Mesodermal cell (in vitro differentiated cells): ENCODE results near the gene GLCE.
"Not testable (repeated sequence)": the region's sequence is repeated elsewhere in the genome, so short reads cannot be mapped to it uniquely, and the experiment has no call there.

Source experiments
- H3K27ac ChIP-seq: 2 replicates; pipeline ENCODE4 v1.7.0; 2013; ENCODE audit warnings: mild to moderate bottlenecking, low read depth, low read length, moderate library complexity; ENCODE audit not compliant: severe bottlenecking
- H3K36me3 ChIP-seq: 2 replicates; pipeline ENCODE4 v1.7.1; 2013; ENCODE audit warnings: mild to moderate bottlenecking, low read length, moderate library complexity; ENCODE audit not compliant: control insufficient read depth, insufficient read depth
- H3K4me1 ChIP-seq: one replicate; pipeline ENCODE4 v1.7.1; 2013; ENCODE audit warnings: mild to moderate bottlenecking, low read length; ENCODE audit not compliant: insufficient read depth, control insufficient read depth, poor library complexity, severe bottlenecking
- H3K4me3 ChIP-seq: 2 replicates; pipeline ENCODE4 v1.7.0; 2013; ENCODE audit warnings: low read length, control low read depth, mild to moderate bottlenecking; ENCODE audit not compliant: insufficient read depth, poor library complexity, severe bottlenecking; ENCODE audit errors: extremely low read depth
- H3K9me3 ChIP-seq: 2 replicates; pipeline ENCODE4 v1.7.1; 2013; ENCODE audit warnings: mild to moderate bottlenecking, low read length, moderate library complexity; ENCODE audit not compliant: control insufficient read depth
- WGBS, 2 experiments: methylation state at CpG; one replicate each; pipeline ENCODE4 v1.1.5; 2013; ENCODE audit warnings: missing lambda C conversion rate in 2 of 2; ENCODE audit not compliant: insufficient coverage in 2 of 2; 5-methylcytosine and 5-hydroxymethylcytosine counted together

Gene GLCE

DNA sequence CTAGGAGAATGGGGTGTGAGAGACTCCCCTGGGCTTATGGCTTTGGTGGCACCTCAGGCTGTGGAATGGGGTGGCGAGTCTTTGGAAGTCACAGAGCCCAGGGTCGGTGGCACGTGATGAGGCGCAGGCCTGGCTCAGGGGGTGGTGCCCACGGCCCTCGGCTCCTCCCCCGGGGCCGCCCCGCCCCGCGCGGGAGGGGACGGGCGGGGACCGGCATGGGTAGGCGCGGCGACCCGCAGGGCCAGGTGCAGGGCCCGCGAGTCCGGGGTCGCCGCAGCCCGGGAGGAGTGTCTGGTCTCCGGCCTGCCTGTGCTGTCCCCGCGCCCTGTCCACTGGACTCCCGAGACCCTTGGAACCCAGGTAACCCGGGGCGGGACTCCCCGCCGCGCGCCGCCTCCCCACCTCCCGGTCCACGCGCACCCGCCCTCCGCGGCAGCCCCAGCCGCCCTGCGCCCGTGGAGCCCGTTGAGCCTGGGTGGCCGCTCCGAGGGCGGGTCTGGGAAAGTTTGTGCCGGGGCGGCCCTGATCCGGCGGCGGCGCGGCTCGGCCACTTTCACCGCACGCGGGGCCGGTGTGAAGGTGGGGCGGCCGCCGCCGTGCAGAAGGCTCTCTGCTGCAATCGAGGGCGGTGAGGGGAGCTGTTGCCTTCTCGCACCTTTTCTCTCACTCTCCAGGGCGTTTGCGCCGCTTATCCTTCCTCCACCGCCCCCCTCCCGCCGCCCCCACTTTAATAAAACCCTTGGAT lies 138.4 kb downstream of the GLCE start, which contains the start of gene PAQR5:
Gene PAQR5, plus strand, starts transcription at position 216 of the 745 bp plus-strand sequence. CDS start 61,169 bp downstream, outside the sequence.
- 2 to 3% methylated on average over 51 to 63 of the region's 74 CpGs for WGBS, 2 experiments
- no peaks in the 10 kb centered on the region for H3K36me3 ChIP-seq
- no peaks in the 10 kb centered on the region for H3K4me1 ChIP-seq
- H3K9me3 ChIP-seq: no peaks in the 10 kb centered on the region
- H3K27ac ChIP-seq: no peak within 1 kb of the TSS
- H3K4me3 ChIP-seq: peak within 1 kb of the TSS; percentile 43

DNA sequence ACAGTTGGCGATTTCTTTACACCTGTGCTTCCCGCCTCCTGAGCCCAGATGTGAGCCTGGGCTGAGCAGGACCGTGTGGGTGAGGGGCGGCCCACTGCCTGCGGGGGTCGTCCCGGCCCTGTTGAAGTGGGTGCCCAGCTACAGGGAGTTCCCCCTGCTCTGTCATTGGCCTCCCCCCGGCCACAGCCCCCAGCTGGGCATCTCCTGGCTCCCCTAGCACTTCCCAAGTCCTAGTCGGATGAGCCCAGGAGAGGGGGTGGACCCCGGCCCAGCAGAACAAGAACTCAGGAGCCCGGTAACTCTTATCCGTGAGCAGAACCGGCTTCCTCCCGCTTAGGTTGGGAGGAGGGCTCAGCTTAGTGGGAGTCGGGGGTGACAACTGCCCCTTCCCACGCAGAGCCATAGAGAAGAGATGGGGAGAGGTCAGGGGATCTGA lies 139.0 kb downstream of the GLCE start:
- WGBS, 2 experiments: 9 to 12% methylated on average over 5 to 13 of the region's 16 CpGs
- Histone ChIP-seq H3K36me3 (no peaks in the 10 kb centered on the region), H3K4me1 (no peaks in the 10 kb centered on the region), H3K9me3 (no peaks in the 10 kb centered on the region), H3K4me3 (peak overlapping the region; percentile 43), H3K27ac (no peak overlapping the region)

DNA sequence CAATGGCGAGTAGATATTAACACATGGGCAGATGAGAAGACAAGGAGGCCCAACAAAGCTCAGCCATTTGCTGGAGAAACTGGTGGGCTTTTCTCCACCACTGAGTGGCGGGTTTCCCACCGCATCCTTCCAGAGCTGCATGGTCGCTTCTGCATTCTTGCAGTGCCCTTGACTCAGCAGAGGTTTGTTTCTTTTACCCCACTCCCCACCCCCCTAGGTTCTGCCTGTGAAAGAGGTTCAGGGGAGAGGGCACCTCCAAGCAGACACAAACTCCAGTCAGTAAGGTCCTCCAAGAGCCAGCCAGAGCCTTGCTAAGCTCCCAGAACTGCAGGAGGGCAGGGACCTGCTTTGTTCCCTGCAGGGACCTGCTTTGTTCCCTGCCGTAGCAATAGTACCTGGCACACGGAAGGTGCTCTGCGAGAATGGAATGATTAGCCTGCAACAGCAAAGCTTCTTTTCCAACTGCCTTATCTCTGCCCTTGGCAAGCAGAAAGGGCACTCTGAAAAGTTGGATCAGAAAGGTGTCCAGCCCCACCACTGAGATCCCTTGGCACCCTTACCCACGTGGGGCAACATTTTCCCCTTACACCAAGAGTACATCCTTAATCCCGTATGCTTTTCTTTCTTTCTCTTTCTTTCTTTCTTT lies 139.6 kb downstream of the GLCE start:
- Histone ChIP-seq H3K36me3 (no peaks in the 10 kb centered on the region), H3K4me1 (peaks cover 3% of the 10 kb centered on the region), H3K27ac (no peak overlapping the region), H3K9me3 (peaks cover 3% of the 10 kb centered on the region), H3K4me3 (no peak overlapping the region)
- 30 to 32% methylated on average over 7 to 9 of the region's 9 CpGs for WGBS, 2 experiments

DNA sequence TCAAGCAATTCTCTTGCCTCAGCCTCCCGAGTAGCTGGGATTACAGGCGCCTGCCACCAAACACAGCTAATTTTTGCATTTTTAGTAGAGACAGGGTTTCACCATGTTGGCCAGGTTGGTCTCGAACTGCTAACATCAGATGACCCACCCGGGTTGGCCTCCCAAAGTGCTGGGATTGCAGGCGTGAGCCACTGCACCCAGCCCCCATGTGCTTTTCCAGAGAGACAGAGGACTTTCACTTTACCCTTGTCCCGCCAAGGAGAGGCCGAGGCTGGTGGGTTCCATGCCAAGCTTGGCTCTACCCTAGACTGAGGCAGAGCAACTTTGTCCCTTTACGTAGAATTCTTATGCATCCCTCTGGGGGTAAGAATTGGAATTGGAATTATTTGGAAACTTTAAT lies 140.7 kb downstream of the GLCE start:
- H3K27ac ChIP-seq, H3K9me3 ChIP-seq, H3K36me3 ChIP-seq, H3K4me3 ChIP-seq: not testable (repeated sequence)
- WGBS, 2 experiments: 91 to 94% methylated on average over 3 to 5 of the region's 8 CpGs
- peaks cover 11% of the 10 kb centered on the region for H3K4me1 ChIP-seq

DNA sequence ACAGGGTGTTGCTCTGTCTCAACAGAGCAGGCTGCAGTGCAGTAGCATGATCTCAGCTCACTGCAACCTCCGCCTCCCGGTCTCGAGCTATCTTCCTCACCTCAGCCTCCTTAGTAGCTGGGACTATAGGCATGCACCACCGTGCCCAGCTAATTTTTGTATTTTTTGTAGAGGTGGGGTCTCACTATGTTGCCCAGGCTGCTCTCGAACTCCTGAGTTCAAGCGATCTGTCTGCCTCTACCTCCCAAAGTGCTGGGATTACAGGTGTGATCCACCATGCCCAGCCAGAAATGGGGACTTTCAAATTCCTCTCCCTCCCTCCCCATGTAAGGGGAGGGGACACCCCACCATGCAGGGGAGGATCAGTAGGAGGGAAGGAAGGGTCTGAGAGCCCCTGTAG lies 141.7 kb downstream of the GLCE start:
- 60 to 96% methylated on average over 2 to 3 of the region's 6 CpGs for WGBS, 2 experiments
- H3K27ac ChIP-seq, H3K4me3 ChIP-seq, H3K9me3 ChIP-seq, H3K36me3 ChIP-seq: not testable (repeated sequence)
- H3K4me1 ChIP-seq: peaks cover 14% of the 10 kb centered on the region

DNA sequence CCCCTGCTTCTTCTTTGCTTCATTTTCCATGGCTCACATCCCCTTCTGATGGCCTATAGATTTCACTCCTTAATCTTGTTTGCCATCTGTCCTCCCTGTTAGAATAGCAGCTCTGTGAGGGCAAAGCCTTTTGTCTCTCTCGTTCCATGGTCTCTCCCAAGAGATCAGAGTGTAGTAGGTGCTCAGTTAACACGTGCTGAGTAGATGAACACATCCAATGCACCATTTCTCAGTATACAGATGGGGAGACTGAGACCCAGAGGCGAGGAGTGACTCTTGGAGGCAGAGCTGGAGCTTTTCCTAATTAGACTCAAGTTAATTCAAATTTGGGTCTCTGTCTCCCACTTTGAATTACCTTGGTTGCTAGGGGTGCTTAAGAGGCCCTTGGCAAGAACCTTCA lies 142.5 kb downstream of the GLCE start:
- Histone ChIP-seq H3K27ac (no peak overlapping the region), H3K4me3 (no peak overlapping the region), H3K9me3 (peaks cover 3% of the 10 kb centered on the region), H3K4me1 (peaks cover 14% of the 10 kb centered on the region), H3K36me3 (no peaks in the 10 kb centered on the region)
- 75% methylated on average over 2 of the region's 3 CpGs; no CpG with 5 or more reads in 1 of the 2 experiments for WGBS, 2 experiments

DNA sequence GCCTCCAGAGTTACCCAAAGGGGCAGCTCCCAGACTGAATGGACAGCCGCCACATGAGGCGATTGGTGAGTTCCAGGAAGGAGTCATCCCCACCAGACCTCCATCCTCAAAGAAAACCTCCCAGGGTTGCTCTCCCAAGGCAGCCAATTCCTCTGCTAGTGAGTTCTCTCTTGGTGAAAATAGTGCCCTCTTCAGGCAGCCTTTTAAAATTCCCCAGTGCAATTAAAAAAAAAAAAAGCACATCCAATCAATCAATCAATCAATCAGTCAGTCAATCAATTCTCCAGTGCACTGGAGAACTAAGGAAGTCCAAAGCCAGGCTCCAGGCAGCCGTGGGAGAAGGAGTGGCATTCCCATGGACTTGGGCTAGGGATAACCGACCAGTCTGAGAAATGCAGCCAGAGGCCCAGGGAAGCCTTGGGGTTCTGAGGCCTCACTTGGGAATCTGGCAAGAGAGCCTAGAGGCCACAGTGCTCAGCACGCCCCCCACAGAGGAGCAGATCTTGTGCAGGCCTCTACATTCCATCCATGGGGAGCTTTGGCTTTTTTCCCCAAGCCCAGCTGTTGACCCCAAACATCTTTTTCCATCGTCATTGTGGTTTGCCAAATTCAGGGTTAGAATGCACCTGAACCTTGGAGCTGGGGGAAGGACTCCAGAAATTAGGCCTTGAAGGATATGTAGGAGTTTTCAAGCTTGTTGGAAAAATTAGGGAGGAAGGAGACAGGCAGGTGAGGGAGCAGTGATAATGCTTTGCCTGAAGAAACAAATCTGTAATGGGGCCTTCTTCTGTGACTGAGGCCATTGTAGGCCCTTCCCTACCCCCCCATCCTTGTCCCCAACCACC lies 143.1 kb downstream of the GLCE start:
- Histone ChIP-seq H3K4me3 (no peak overlapping the region), H3K36me3 (no peaks in the 10 kb centered on the region), H3K27ac (no peak overlapping the region), H3K4me1 (peaks cover 14% of the 10 kb centered on the region), H3K9me3 (peaks cover 3% of the 10 kb centered on the region)
- 72 to 77% methylated on average over 4 of the region's 6 CpGs for WGBS, 2 experiments

DNA sequence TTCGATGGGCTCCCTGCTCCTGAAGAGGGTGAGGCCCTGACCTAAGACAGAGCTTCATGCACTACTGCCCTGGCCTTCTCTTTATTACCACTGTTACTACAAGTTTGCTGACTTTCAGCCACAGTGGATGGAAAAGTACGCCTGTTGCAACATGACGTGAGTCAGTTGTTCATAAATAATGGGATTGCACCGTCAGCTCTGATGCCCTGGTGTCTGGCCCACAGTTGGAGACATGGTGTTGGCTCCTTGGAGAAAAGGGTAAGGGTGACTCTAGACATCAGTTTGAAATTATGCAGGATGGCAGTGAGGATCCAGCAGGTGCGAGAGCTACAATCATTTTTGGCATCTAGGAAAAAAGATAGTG lies 143.7 kb downstream of the GLCE start:
- H3K36me3 ChIP-seq: no peaks in the 10 kb centered on the region
- H3K27ac ChIP-seq: no peak overlapping the region
- peaks cover 14% of the 10 kb centered on the region for H3K4me1 ChIP-seq
- peaks cover 3% of the 10 kb centered on the region for H3K9me3 ChIP-seq
- WGBS, 2 experiments: 71 to 77% methylated on average over 5 of the region's 5 CpGs
- H3K4me3 ChIP-seq: no peak overlapping the region

DNA sequence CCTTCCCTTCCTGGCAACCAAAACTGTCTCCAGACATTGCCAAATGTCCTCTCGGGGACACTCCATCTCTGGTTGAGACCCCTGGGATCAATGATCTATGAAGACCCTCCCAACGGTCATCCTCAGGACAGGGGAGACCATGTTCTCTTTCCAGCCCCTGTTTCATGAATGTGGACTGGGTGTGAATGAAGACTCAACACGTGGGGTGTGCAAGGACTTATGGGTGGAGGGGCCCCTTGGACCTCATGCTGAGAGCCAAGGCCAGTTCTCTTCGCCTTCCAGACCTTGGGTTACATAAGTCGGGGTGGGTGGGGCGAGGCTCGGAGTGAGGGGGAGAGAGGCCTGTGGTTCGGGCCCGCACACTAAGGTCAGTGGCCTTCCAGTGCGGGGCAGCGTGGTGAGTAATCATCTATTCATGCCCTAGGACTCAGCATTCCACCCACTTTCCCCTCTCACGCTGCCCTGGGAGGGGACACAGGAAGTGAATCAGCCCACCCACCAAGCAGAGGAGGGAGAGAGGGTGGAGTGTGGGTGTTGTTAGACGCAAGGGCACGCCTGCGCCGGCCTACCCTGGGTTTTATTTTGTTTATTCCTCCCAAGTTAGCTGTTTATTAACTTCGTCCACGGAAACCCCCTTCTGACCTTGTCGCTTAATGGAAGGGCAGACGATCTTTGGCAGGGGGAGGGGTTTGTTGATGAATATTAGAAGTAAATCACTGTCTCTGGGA lies 144.9 kb downstream of the GLCE start:
- Histone ChIP-seq H3K4me3 (no peak overlapping the region), H3K9me3 (peaks cover 3% of the 10 kb centered on the region), H3K4me1 (peaks cover 14% of the 10 kb centered on the region), H3K36me3 (no peaks in the 10 kb centered on the region), H3K27ac (peak overlapping the region; percentile 75)
- WGBS, 2 experiments: 71 to 77% methylated on average over 4 to 5 of the region's 20 CpGs

DNA sequence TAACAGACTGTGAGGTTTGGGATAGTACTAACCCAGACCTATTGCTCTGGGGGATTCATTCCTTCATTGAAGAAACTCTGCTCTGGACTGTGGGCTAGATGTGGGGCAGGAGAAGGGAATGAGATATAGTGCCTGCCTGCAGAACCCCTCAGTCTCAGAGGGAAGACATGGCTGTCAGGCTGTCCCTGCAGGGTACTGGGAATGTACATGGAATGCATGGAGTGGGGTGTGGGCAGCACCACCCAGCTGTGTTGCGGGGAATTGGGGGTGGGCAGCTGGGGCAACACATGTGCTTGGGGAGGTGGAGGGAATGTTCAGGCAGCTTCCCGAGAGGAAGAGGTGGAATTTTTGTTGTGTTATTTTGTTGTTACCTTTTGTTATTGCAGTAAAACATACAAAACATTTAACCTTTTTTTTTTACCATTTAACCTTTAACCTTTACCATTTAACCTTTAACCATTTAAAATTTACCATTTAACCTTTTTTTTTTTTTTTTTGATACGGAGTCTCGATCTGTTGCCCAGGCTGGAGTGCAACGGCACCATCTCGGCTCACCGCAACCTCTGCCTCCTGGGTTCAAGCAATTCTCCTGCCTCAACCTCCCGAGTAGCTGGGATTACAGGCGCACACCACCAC lies 145.6 kb downstream of the GLCE start:
- 94 to 100% methylated on average over 4 to 5 of the region's 9 CpGs for WGBS, 2 experiments
- H3K4me3 ChIP-seq: no peak overlapping the region
- peak overlapping the region; percentile 75 for H3K27ac ChIP-seq
- H3K4me1 ChIP-seq: peaks cover 14% of the 10 kb centered on the region
- no peaks in the 10 kb centered on the region for H3K36me3 ChIP-seq
- peaks cover 3% of the 10 kb centered on the region for H3K9me3 ChIP-seq
